HepG2 (cell line): ENCODE results near the gene B3GNT7. TPM values are rescaled to one million over a fixed set of nuclear protein-coding genes. Genes with fewer than 3 reads are reported as not detected.
A peak's percentile ranks its signal among the peaks of the same experiment; 100 is the strongest.

Source experiments
- ATAC-seq: fragments of 200-7000 bp; cut with Tn5 transposase; 3 replicates; pipeline ENCODE4 v1.9.1; 2020; ENCODE audit warnings: mild to moderate bottlenecking, moderate library complexity
- BruUV-seq: library from RNA; stranded (reverse); fragments of 400-500 nt; replicated peaks from 2 replicates; lab custom pipeline; 2021; lab: Mats Ljungman, UMichigan
- CTCF ChIA-PET: fragments of 300-600 bp; formaldehyde crosslinking; extraction: SDS; loops from one replicate; lab custom pipeline; 2021; ENCODE audit warnings: low total read pairs, inconsistent platforms, low intra/inter-chr PET ratio; lab: Yijun Ruan, JAX
- POLR2A ChIA-PET: fragments of 350-600 bp; sonication (Branson Sonifier 250); formaldehyde crosslinking; loops from one replicate; lab custom pipeline; 2020; ENCODE audit warnings: antibody characterized with exemption, inconsistent platforms; lab: Yijun Ruan, JAX
- DNase-seq: peaks from one replicate; pipeline ENCODE4 v3.0.0-alpha.2; 2015; ENCODE audit warnings: low spot score
- FAIRE-seq: peaks from 3 replicates; lab custom pipeline; 2011; peaks lifted over from hg19 to GRCh38; lab: Jason Lieb, UNC
- H2AFZ ChIP-seq: one replicate; pipeline ENCODE4 v1.6.1; 2011; ENCODE audit warnings: low read length, inconsistent platforms
- H3K27ac ChIP-seq: fragments of 300-600 bp; 3 replicates; pipeline ENCODE4 v1.8.0; 2011; ENCODE audit warnings: mixed run types, mild to moderate bottlenecking, mixed read lengths, low read length, inconsistent platforms; ENCODE audit not compliant: insufficient read depth; ENCODE audit errors: extremely low read length
- H3K27me3 ChIP-seq, 2 experiments: fragments of 200-600 bp in 1 of 2; 2 replicates in 1 of 2; 3 replicates in 1 of 2; pipeline versions ENCODE4 v1.6.0 to v1.8.0; 2011; ENCODE audit warnings: low read length in 2 of 2, mild to moderate bottlenecking in 2 of 2, moderate library complexity in 2 of 2, inconsistent platforms in 1 of 2; ENCODE audit not compliant: insufficient read depth in 2 of 2, control insufficient read depth in 1 of 2
- H3K36me3 ChIP-seq, 2 experiments: fragments of 200-600 bp in 1 of 2; replicated peaks in 1 of 2; 2 replicates in 1 of 2; 3 replicates in 1 of 2; pipeline versions ENCODE4 v1.5.1 to v1.8.0; 2011; ENCODE audit warnings: low read length in 2 of 2, inconsistent platforms in 1 of 2; ENCODE audit not compliant: insufficient read depth in 2 of 2, control insufficient read depth in 1 of 2
- H3K4me1 ChIP-seq: 2 replicates; pipeline ENCODE4 v1.5.1; 2012; ENCODE audit warnings: low read length, inconsistent platforms; ENCODE audit not compliant: insufficient read depth
- H3K4me2 ChIP-seq: 2 replicates; pipeline ENCODE4 v1.6.0; 2011; ENCODE audit warnings: low read depth, low read length, inconsistent platforms
- H3K4me3 ChIP-seq, 3 experiments: fragments of 200-600 bp in 1 of 3; sonication (generic), shearing (Covaris generic) in 1 of 3; replicated peaks in 1 of 3; 2 replicates each; pipeline ENCODE4 v1.5.1; 2011 to 2016; ENCODE audit warnings: low read length in 3 of 3, inconsistent platforms in 2 of 3, low read depth in 2 of 3, mild to moderate bottlenecking in 2 of 3, control low read depth in 1 of 3, mixed read lengths in 1 of 3; ENCODE audit not compliant: insufficient read depth in 1 of 3
- H3K79me2 ChIP-seq: one replicate; pipeline ENCODE4 v1.6.1; 2011; ENCODE audit warnings: low read length, inconsistent platforms; ENCODE audit not compliant: insufficient read depth
- H3K9ac ChIP-seq: 2 replicates; pipeline ENCODE4 v1.6.0; 2011; ENCODE audit warnings: mild to moderate bottlenecking, low read depth, low read length, inconsistent platforms; ENCODE audit not compliant: insufficient read depth
- H3K9me3 ChIP-seq: 2 replicates; pipeline ENCODE4 v1.5.1; 2012; ENCODE audit warnings: mild to moderate bottlenecking, low read length
- H4K20me1 ChIP-seq: 2 replicates; pipeline ENCODE4 v1.6.0; 2011; ENCODE audit warnings: inconsistent platforms, mild to moderate bottlenecking, low read length, moderate library complexity; ENCODE audit not compliant: insufficient read depth
- FIP1L1 ChIP-seq: fragments of 200-400 bp; formaldehyde crosslinking; IDR thresholded peaks from 2 replicates; pipeline ENCODE4 v1.6.1; 2018; ENCODE audit warnings: low read depth, mild to moderate bottlenecking, low read length, moderate library complexity, borderline replicate concordance; ENCODE audit not compliant: insufficient read depth
- FLYWCH1 ChIP-seq: sonication (generic); formaldehyde crosslinking; IDR thresholded peaks from 2 replicates; pipeline ENCODE4 v1.8.1; 2023; ENCODE audit warnings: mild to moderate bottlenecking, missing genetic modification reagents
- HMG20B ChIP-seq: conservative IDR thresholded peaks from 2 replicates; pipeline ENCODE4 v1.6.1; 2016; ENCODE audit warnings: missing genetic modification reagents, missing compliant biosample characterization
- ISL2 ChIP-seq: sonication (generic); formaldehyde crosslinking; IDR thresholded peaks from 2 replicates; pipeline ENCODE4 v1.5.0; 2020; ENCODE audit warnings: missing genetic modification reagents
- MAFF ChIP-seq: IDR thresholded peaks from 2 replicates; pipeline ENCODE4 v1.6.1; 2011; ENCODE audit warnings: low read depth, low read length, improper control_type of control experiment
- NR2F6 ChIP-seq, 2 experiments: IDR thresholded peaks; 2 replicates each; pipeline ENCODE4 v1.6.1; 2016; ENCODE audit warnings: antibody characterized with exemption in 1 of 2, mild to moderate bottlenecking in 1 of 2
- TEAD3 ChIP-seq: optimal IDR thresholded peaks from 2 replicates; pipeline ENCODE3; 2016; ENCODE audit warnings: borderline replicate concordance
- ZFY ChIP-seq: sonication (generic); formaldehyde crosslinking; IDR thresholded peaks from 2 replicates; pipeline ENCODE4 v1.4.0; 2020; ENCODE audit warnings: missing genetic modification reagents
- ZNF251 ChIP-seq: sonication (generic); formaldehyde crosslinking; IDR thresholded peaks from 2 replicates; pipeline ENCODE4 v1.9.0; 2021; ENCODE audit warnings: mild to moderate bottlenecking, missing genetic modification reagents
- ZNF773 ChIP-seq: sonication (generic); formaldehyde crosslinking; IDR thresholded peaks from 2 replicates; pipeline ENCODE4 v1.4.0; 2020; ENCODE audit warnings: missing genetic modification reagents, borderline replicate concordance
- ZSCAN22 ChIP-seq: sonication (generic); formaldehyde crosslinking; IDR thresholded peaks from 2 replicates; pipeline ENCODE4 v1.4.0; 2020; ENCODE audit warnings: mild to moderate bottlenecking, missing genetic modification reagents
- whole genome bisulfite sequencing: methylation state at CpG from one replicate; pipeline ENCODE4 v1.1.6; 2017; ENCODE audit warnings: low lambda C conversion rate; 5-methylcytosine and 5-hydroxymethylcytosine counted together
- in situ Hi-C: cut with HindIII; loops from 2 replicates; pipeline ENCODE4 v1.10.0; 2017; ENCODE audit warnings: low pct_unique_long_range_greater_than_20kb; ENCODE audit not compliant: extremely low pct_ligation_motif_present
- intact Hi-C: fragments of 100-400 bp; cut with micrococcal nuclease; formaldehyde crosslinking; loops from one replicate; pipeline ENCODE4 v1.10.0; 2022; ENCODE audit not compliant: unreplicated experiment
- polyA plus RNA-seq, 8 experiments: library from polyadenylated mRNA; depleted of rRNA in 3 of 8; stranded (reverse) in 7 of 8; unstranded in 1 of 8; fragments of >200 nt; fragmentation: Illumina TruSeq in 4 of 8; extraction: Trizol in 4 of 8; gene quantifications; 2 replicates each; pipeline versions ENCODE4 v1.2.1 to v1.2.3, GENCODE V29; 2011 to 2016; ENCODE audit warnings: low read depth in 4 of 8, missing spikeins in 1 of 8, mixed read lengths in 1 of 8; ENCODE audit not compliant: insufficient read depth in 1 of 8
- total RNA-seq, 5 experiments: library from RNA; depleted of rRNA; stranded (reverse); fragments of >200 nt; fragmentation: Illumina TruSeq; extraction: Trizol; gene quantifications; 2 replicates each; pipeline ENCODE4 v1.2.3, GENCODE V29; 2016; ENCODE audit warnings: low read depth in 1 of 5
- TF ChIP-seq, protein P1 (sequence below): sonication (generic); formaldehyde crosslinking; IDR thresholded peaks from 2 replicates; pipeline ENCODE4 v1.4.0; 2020; ENCODE audit warnings: missing genetic modification reagents
- TF ChIP-seq, protein P2 (sequence below): sonication (generic); formaldehyde crosslinking; IDR thresholded peaks from 2 replicates; pipeline ENCODE4 v1.5.1; 2020; ENCODE audit warnings: missing genetic modification reagents, mild to moderate bottlenecking, borderline replicate concordance
- TF ChIP-seq, protein P3 (sequence below): sonication (generic); formaldehyde crosslinking; IDR thresholded peaks from 2 replicates; pipeline ENCODE4 v1.4.0; 2020; ENCODE audit warnings: mild to moderate bottlenecking, low read depth, missing genetic modification reagents
- TF ChIP-seq, protein P4 (sequence below): sonication (generic); formaldehyde crosslinking; IDR thresholded peaks from 2 replicates; pipeline ENCODE4 v1.4.0; 2020; ENCODE audit warnings: missing genetic modification reagents, borderline replicate concordance

B3GNT7 gene
- total and polyA plus RNA-seq, 2 of the 13 experiments (the other 11 are each of a cell fraction or from before 2014, with no cell fraction given), result 0.04 to 0.24 TPM

DNA sequence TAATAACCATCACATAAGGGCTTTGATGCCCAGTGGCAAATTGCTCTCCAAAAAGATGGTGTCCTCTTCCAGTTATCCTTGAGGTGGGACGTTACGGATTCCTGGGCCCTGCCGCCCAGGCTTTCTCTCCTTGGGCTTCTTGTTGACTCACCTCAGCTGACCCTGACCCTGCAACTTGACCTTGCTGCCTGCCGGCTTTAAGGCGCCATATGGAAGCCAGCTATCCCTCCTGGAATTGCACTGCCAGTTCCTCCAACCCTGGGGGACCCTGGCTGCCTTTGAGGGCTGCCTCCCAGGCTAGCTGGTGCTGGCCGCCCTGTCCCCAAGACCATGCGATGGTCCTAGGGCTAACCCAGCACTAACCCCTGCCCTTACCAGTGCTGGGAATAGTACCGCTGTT is 28.3 kb upstream of the B3GNT7 start:
- POLR2A ChIA-PET, result no interaction called here
- 83% methylated on average over 8 of the region's 8 CpGs for WGBS
- CTCF ChIA-PET, result no interaction called here
- H2AFZ ChIP-seq, result no peak overlapping the region
- no peaks in the 10 kb centered on the region for H3K27me3 ChIP-seq
- no peak overlapping the region for H3K4me2 ChIP-seq
- H3K4me3 ChIP-seq, result no peak overlapping the region
- in situ Hi-C loops, result no loop called here
- no peak for ATAC-seq
- no peak overlapping the region for H3K27ac ChIP-seq
- H3K9ac ChIP-seq, result no peak overlapping the region
- H3K79me2 ChIP-seq, result no peaks in the 10 kb centered on the region
- no TSS peak for BruUV-seq
- intact Hi-C loops, result no loop called here
- peaks cover 18% of the 10 kb centered on the region for H3K4me1 ChIP-seq
- no peaks in the 10 kb centered on the region; a peak in 1 of 5 replicates for H3K36me3 ChIP-seq
- no peak for FAIRE-seq
- no peaks in the 10 kb centered on the region for H3K9me3 ChIP-seq
- no peak for DNase-seq
- H4K20me1 ChIP-seq, result no peaks in the 10 kb centered on the region
- TF ChIP-seq ISL2 (CRISPR knock-in tag), result no peak
- TF ChIP-seq, protein P1, sequence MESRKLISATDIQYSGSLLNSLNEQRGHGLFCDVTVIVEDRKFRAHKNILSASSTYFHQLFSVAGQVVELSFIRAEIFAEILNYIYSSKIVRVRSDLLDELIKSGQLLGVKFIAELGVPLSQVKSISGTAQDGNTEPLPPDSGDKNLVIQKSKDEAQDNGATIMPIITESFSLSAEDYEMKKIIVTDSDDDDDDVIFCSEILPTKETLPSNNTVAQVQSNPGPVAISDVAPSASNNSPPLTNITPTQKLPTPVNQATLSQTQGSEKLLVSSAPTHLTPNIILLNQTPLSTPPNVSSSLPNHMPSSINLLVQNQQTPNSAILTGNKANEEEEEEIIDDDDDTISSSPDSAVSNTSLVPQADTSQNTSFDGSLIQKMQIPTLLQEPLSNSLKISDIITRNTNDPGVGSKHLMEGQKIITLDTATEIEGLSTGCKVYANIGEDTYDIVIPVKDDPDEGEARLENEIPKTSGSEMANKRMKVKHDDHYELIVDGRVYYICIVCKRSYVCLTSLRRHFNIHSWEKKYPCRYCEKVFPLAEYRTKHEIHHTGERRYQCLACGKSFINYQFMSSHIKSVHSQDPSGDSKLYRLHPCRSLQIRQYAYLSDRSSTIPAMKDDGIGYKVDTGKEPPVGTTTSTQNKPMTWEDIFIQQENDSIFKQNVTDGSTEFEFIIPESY (CRISPR knock-in tag), result peak; percentile 58
- TF ChIP-seq ZFY (CRISPR knock-in tag), result no peak
- no peak for TF ChIP-seq ZNF251 (CRISPR knock-in tag)
- TF ChIP-seq NR2F6 (IDR thresholded peaks at IDR 0.05), result peak; percentile 27; the same call in 1 of the 2 replicates
- no peak for TF ChIP-seq NR2F6 (CRISPR knock-in tag; IDR thresholded peaks at IDR 0.05)
- no peak for TF ChIP-seq FLYWCH1 (CRISPR knock-in tag)
- TF ChIP-seq, protein P2, sequence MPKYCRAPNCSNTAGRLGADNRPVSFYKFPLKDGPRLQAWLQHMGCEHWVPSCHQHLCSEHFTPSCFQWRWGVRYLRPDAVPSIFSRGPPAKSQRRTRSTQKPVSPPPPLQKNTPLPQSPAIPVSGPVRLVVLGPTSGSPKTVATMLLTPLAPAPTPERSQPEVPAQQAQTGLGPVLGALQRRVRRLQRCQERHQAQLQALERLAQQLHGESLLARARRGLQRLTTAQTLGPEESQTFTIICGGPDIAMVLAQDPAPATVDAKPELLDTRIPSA (CRISPR knock-in tag), result no peak
- TF ChIP-seq ZNF773 (CRISPR knock-in tag), result no peak
- TF ChIP-seq MAFF, result no peak
- TF ChIP-seq, protein P3, sequence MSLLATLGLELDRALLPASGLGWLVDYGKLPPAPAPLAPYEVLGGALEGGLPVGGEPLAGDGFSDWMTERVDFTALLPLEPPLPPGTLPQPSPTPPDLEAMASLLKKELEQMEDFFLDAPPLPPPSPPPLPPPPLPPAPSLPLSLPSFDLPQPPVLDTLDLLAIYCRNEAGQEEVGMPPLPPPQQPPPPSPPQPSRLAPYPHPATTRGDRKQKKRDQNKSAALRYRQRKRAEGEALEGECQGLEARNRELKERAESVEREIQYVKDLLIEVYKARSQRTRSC (CRISPR knock-in tag), result no peak
- TF ChIP-seq, protein P4, sequence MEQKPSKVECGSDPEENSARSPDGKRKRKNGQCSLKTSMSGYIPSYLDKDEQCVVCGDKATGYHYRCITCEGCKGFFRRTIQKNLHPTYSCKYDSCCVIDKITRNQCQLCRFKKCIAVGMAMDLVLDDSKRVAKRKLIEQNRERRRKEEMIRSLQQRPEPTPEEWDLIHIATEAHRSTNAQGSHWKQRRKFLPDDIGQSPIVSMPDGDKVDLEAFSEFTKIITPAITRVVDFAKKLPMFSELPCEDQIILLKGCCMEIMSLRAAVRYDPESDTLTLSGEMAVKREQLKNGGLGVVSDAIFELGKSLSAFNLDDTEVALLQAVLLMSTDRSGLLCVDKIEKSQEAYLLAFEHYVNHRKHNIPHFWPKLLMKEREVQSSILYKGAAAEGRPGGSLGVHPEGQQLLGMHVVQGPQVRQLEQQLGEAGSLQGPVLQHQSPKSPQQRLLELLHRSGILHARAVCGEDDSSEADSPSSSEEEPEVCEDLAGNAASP, result 0 out of 2 replicates have a peak, but pooled peaks have one; percentile 16
- no peak for TF ChIP-seq TEAD3
- no peak for TF ChIP-seq ZSCAN22 (CRISPR knock-in tag)
- TF ChIP-seq FIP1L1, result no peak
- no peak for TF ChIP-seq HMG20B (CRISPR knock-in tag)
